ENCODE results near the gene C9orf57. TPM values are rescaled to one million over a fixed set of nuclear protein-coding genes. Genes with fewer than 3 reads are reported as not detected.
"Not testable (repeated sequence)": the region's sequence is repeated elsewhere in the genome, so short reads cannot be mapped to it uniquely, and the experiment has no call there.

The C9orf57 gene
- total RNA-seq, 2 donors from 2014 or later, result not detected

DNA sequence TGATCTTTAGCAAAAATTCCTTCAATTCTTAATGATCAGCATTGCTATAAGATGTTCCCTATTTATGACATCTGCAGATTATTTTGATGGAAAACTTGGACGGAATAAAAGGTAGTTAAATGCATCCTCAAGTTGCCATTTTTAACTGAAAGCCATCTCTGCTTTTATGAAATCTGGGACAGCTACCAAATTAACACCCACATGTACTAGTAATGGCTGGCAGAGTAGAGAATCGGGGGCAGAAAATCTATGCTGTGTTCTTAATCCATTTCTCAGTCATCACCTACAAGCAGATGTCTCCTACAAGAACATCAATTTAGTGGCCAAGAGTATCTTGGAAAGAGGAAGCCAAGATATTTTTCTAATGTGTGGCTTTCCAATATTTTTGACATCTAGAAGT lies 22.1 kb upstream of the C9orf57 start:
- intact Hi-C loops (cut with DNase I), result no loop called here
- Histone ChIP-seq H3K27ac (no peak overlapping the region), H3K4me1 (replicated peaks) (no peaks in the 10 kb centered on the region), H3K27me3 (replicated peaks; ENCODE audit: insufficient read depth) (no peaks in the 10 kb centered on the region), H3K36me3 (no peaks in the 10 kb centered on the region), H3K9me3 (no peaks in the 10 kb centered on the region), H3K4me3 (no peak overlapping the region)
- no peak for DNase-seq (ENCODE audit: low spot score)
- no peak for TF ChIP-seq POLR2AphosphoS5 (IDR thresholded peaks at IDR 0.05)
- TF ChIP-seq CTCF (IDR thresholded peaks at IDR 0.05), result no peak
- no peak for TF ChIP-seq POLR2A (IDR thresholded peaks at IDR 0.05)
- 80% methylated on average over 2 of the region's 2 CpGs for WGBS

- H3K4me1 ChIP-seq (replicated peaks); H3K36me3 ChIP-seq; H3K27me3 ChIP-seq (replicated peaks; ENCODE audit: insufficient read depth); H3K4me3 ChIP-seq; H3K9me3 ChIP-seq; intact Hi-C loops (cut with DNase I); DNase-seq (ENCODE audit: low spot score); H3K27ac ChIP-seq: not testable (repeated sequence)
- 67% methylated on average over 2 of the region's 2 CpGs for WGBS
Observed at GRCh38 chr9:72074666-72075065, 14.3 kb upstream of the C9orf57 start.

GRCh38 chr9:72065076-72065475 lies 4.7 kb upstream of the C9orf57 start:
- no peaks in the 10 kb centered on the region for H3K36me3 ChIP-seq
- 80% methylated on average over 7 of the region's 7 CpGs for WGBS
- TF ChIP-seq POLR2AphosphoS5 (IDR thresholded peaks at IDR 0.05), result no peak
- TF ChIP-seq POLR2A (IDR thresholded peaks at IDR 0.05), result no peak
- TF ChIP-seq CTCF (IDR thresholded peaks at IDR 0.05), result no peak
- H3K4me3 ChIP-seq, result no peak overlapping the region
- no peaks in the 10 kb centered on the region for H3K9me3 ChIP-seq
- intact Hi-C loops (cut with DNase I), result no loop called here
- H3K27me3 ChIP-seq (replicated peaks; ENCODE audit: insufficient read depth), result no peaks in the 10 kb centered on the region
- no peaks in the 10 kb centered on the region for H3K4me1 ChIP-seq (replicated peaks)
- DNase-seq (ENCODE audit: low spot score), result no peak
- no peak overlapping the region for H3K27ac ChIP-seq

GRCh38 chr9:72052122-72052521 lies 8.3 kb downstream of the C9orf57 start:
- no peak for DNase-seq (ENCODE audit: low spot score)
- Histone ChIP-seq H3K36me3 (no peaks in the 10 kb centered on the region), H3K27ac (no peak overlapping the region), H3K9me3 (no peaks in the 10 kb centered on the region), H3K4me3 (no peak overlapping the region), H3K4me1 (replicated peaks) (no peaks in the 10 kb centered on the region), H3K27me3 (replicated peaks; ENCODE audit: insufficient read depth) (no peaks in the 10 kb centered on the region)
- WGBS, result 90% methylated on average over 3 of the region's 3 CpGs
- TF ChIP-seq CTCF (IDR thresholded peaks at IDR 0.05) (no peak), POLR2AphosphoS5 (IDR thresholded peaks at IDR 0.05) (no peak), POLR2A (IDR thresholded peaks at IDR 0.05) (no peak)
- intact Hi-C loops (cut with DNase I), result no loop called here

DNA sequence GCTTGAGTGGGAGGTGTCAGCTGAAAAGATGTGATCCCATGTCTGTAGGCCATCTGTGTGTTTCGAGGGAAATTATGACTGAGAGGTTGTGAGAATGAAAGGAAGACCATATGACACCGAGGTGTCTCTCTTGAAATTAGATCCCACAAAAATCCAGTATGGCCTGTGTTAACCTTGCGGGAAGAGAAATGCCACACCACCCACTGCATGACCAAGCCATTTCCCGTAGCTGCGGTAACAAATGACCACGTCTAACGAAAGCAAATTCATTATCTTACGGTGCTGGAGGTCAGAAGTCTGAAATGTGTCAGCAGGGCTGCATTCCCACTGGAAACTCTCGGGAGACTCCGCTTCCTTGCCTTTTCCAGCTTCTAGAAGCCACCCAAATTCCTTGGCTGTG lies 11.6 kb downstream of the C9orf57 start:
- Histone ChIP-seq H3K4me1 (replicated peaks) (no peaks in the 10 kb centered on the region), H3K27me3 (replicated peaks; ENCODE audit: insufficient read depth) (no peaks in the 10 kb centered on the region), H3K36me3 (no peaks in the 10 kb centered on the region), H3K4me3 (no peak overlapping the region), H3K9me3 (no peaks in the 10 kb centered on the region), H3K27ac (no peak overlapping the region)
- intact Hi-C loops (cut with DNase I), result loop anchor here (10.0 kb wide), 1 partner anchor 776 kb away; no protein-coding TSS in a partner anchor
- WGBS, result 94% methylated on average over 10 of the region's 10 CpGs
- no peak for DNase-seq (ENCODE audit: low spot score)
- TF ChIP-seq POLR2A (IDR thresholded peaks at IDR 0.05) (no peak), POLR2AphosphoS5 (IDR thresholded peaks at IDR 0.05) (no peak), CTCF (IDR thresholded peaks at IDR 0.05) (no peak)
